Measurements from ENCODE around the gene LDB2.

GRCh38 chr4:16750882-16751642 is 147.4 kb downstream of the LDB2 start:
- no peak for TF ChIP-seq CTCF (IDR thresholded peaks at IDR 0.05)
- TF ChIP-seq EZH2 (IDR thresholded peaks at IDR 0.05; ENCODE audit: borderline replicate concordance, insufficient read depth, low read depth, low read length, poor library complexity, severe bottlenecking): no peak
